Astrocyte (in vitro differentiated cells and primary cell): ENCODE results near the gene PTPRT. TPM values are rescaled to one million over a fixed set of nuclear protein-coding genes. Genes with fewer than 3 reads are reported as not detected.

ENCODE experiments used
- DNase-seq: peaks from one replicate; pipeline ENCODE4 v3.0.0-alpha.2; 2010; ENCODE audit warnings: low read depth
- FAIRE-seq: peaks from 2 replicates; lab custom pipeline; 2011; peaks lifted over from hg19 to GRCh38; lab: Jason Lieb, UNC
- H2AFZ ChIP-seq: 2 replicates; pipeline ENCODE4 v1.6.0; 2012; ENCODE audit warnings: low read depth, low read length, inconsistent platforms
- H3K27ac ChIP-seq: 2 replicates; pipeline ENCODE4 v1.5.1; 2011; ENCODE audit warnings: low read depth, low read length, inconsistent platforms
- H3K27me3 ChIP-seq: 2 replicates; pipeline ENCODE4 v1.6.0; 2011; ENCODE audit warnings: low read length, inconsistent platforms; ENCODE audit not compliant: insufficient read depth
- H3K36me3 ChIP-seq: 2 replicates; pipeline ENCODE4 v1.5.1; 2011; ENCODE audit warnings: low read length, inconsistent platforms; ENCODE audit not compliant: insufficient read depth
- H3K4me1 ChIP-seq: 2 replicates; pipeline ENCODE4 v1.5.1; 2011; ENCODE audit warnings: low read length, inconsistent platforms; ENCODE audit not compliant: insufficient read depth
- H3K4me2 ChIP-seq: 2 replicates; pipeline ENCODE4 v1.6.0; 2012; ENCODE audit warnings: low read length, inconsistent platforms
- H3K4me3 ChIP-seq: 2 replicates; pipeline ENCODE4 v1.5.1; 2011; ENCODE audit warnings: low read depth, mild to moderate bottlenecking, low read length, inconsistent platforms; ENCODE audit not compliant: insufficient read depth
- H3K79me2 ChIP-seq: 2 replicates; pipeline ENCODE4 v1.6.0; 2012; ENCODE audit warnings: mild to moderate bottlenecking, low read length, inconsistent platforms; ENCODE audit not compliant: insufficient read depth
- H3K9ac ChIP-seq: 2 replicates; pipeline ENCODE4 v1.6.0; 2012; ENCODE audit warnings: mild to moderate bottlenecking, low read length, inconsistent platforms
- H3K9me3 ChIP-seq: 2 replicates; pipeline ENCODE4 v1.5.1; 2012; ENCODE audit warnings: low read depth, mild to moderate bottlenecking, low read length, inconsistent platforms; ENCODE audit not compliant: insufficient read depth
- H4K20me1 ChIP-seq: 2 replicates; pipeline ENCODE4 v1.6.0; 2012; ENCODE audit warnings: low read length, inconsistent platforms; ENCODE audit not compliant: insufficient read depth
- H3K27ac Mint-ChIP-seq: one replicate; pipeline ENCODE4 v1.8.0; 2021; ENCODE audit warnings: mild to moderate bottlenecking, mixed read lengths; ENCODE audit not compliant: unreplicated experiment
- H3K27me3 Mint-ChIP-seq: one replicate; pipeline ENCODE4 v1.8.0; 2021; ENCODE audit warnings: low read depth, mixed read lengths; ENCODE audit not compliant: unreplicated experiment
- H3K36me3 Mint-ChIP-seq: one replicate; pipeline ENCODE4 v1.8.0; 2021; ENCODE audit warnings: low read depth, mixed read lengths; ENCODE audit not compliant: unreplicated experiment
- H3K4me1 Mint-ChIP-seq: one replicate; pipeline ENCODE4 v1.8.0; 2021; ENCODE audit warnings: low read depth, mixed read lengths; ENCODE audit not compliant: unreplicated experiment
- H3K4me3 Mint-ChIP-seq: one replicate; pipeline ENCODE4 v1.8.0; 2021; ENCODE audit warnings: mild to moderate bottlenecking, moderate library complexity, mixed read lengths; ENCODE audit not compliant: unreplicated experiment
- H3K9me3 Mint-ChIP-seq: one replicate; pipeline ENCODE4 v1.8.0; 2021; ENCODE audit warnings: mild to moderate bottlenecking, mixed read lengths; ENCODE audit not compliant: unreplicated experiment
- CTCF ChIP-seq: IDR thresholded peaks from 2 replicates; pipeline ENCODE4 v1.5.1; 2011; ENCODE audit warnings: low read depth, mild to moderate bottlenecking, inconsistent platforms, low read length, moderate library complexity; ENCODE audit not compliant: insufficient read depth
- EZH2 ChIP-seq: IDR thresholded peaks from 2 replicates; pipeline ENCODE4 v1.6.1; 2012; ENCODE audit warnings: mild to moderate bottlenecking, low read length, inconsistent platforms; ENCODE audit not compliant: insufficient read depth
- total RNA-seq: library from RNA; stranded (reverse); gene quantifications from 2 replicates; pipeline ENCODE4 v1.2.1, GENCODE V29; 2021

Gene PTPRT
- total RNA-seq, 1 donor from 2014 or later: 0.25 TPM

- H3K9ac ChIP-seq: no peak overlapping the region
- H3K4me3 ChIP-seq: no peak overlapping the region
- no peak overlapping the region for H3K4me2 ChIP-seq
- Mint-ChIP-seq H3K27me3 (peaks cover 1% of the 10 kb centered on the region), H3K4me3 (no peak overlapping the region), H3K27ac (no peak overlapping the region), H3K4me1 (peaks cover 2% of the 10 kb centered on the region), H3K9me3 (peaks cover 6% of the 10 kb centered on the region), H3K36me3 (no peaks in the 10 kb centered on the region)
- H3K9me3 ChIP-seq: peaks cover 5% of the 10 kb centered on the region
- no peak overlapping the region for H2AFZ ChIP-seq
- DNase-seq: no peak
- no peaks in the 10 kb centered on the region for H3K36me3 ChIP-seq
- H3K27me3 ChIP-seq: no peaks in the 10 kb centered on the region
- no peaks in the 10 kb centered on the region for H3K4me1 ChIP-seq
- no peaks in the 10 kb centered on the region for H3K79me2 ChIP-seq
- H3K27ac ChIP-seq: no peak overlapping the region
- H4K20me1 ChIP-seq: no peaks in the 10 kb centered on the region
- FAIRE-seq: no peak
- TF ChIP-seq EZH2 (no peak), CTCF (no peak)
These were observed 449.4 kb downstream of the PTPRT start for GRCh38 chr20:42740226-42740870.

GRCh38 chr20:42739683-42740082 is 450.0 kb downstream of the PTPRT start:
- Mint-ChIP-seq H3K27ac (no peak overlapping the region), H3K4me1 (peaks cover 2% of the 10 kb centered on the region), H3K27me3 (peaks cover 1% of the 10 kb centered on the region), H3K36me3 (no peaks in the 10 kb centered on the region), H3K9me3 (peaks cover 8% of the 10 kb centered on the region), H3K4me3 (no peak overlapping the region)
- Histone ChIP-seq H3K9me3 (peaks cover 7% of the 10 kb centered on the region), H3K36me3 (no peaks in the 10 kb centered on the region), H3K79me2 (no peaks in the 10 kb centered on the region), H4K20me1 (no peaks in the 10 kb centered on the region), H3K27ac (no peak overlapping the region), H3K4me3 (no peak overlapping the region), H3K4me2 (no peak overlapping the region), H2AFZ (no peak overlapping the region), H3K9ac (no peak overlapping the region), H3K4me1 (no peaks in the 10 kb centered on the region), H3K27me3 (no peaks in the 10 kb centered on the region)
- TF ChIP-seq EZH2 (no peak), CTCF (no peak)
- FAIRE-seq (no peak), DNase-seq (no peak)

DNA sequence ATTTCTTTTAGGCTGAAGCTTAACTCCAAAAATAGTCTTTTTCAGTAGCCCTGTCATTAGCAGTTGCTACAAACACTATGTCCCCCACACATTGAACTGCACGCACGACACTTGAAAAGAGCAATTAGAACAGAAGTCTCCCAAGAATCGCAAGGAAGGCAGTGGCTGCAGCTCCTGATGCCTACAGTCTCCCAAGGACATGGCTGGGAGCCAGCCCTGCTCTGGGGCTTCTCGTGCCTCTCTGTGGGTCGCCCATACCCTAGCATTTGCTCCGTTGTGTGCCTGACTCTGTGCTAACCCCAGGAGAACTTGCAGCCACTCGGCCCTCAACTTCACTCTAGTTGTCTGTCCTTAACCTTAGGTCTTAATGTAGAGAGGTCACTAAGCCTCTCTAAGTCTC is 454.2 kb downstream of the PTPRT start:
- Mint-ChIP-seq H3K27me3 (peaks cover 1% of the 10 kb centered on the region), H3K4me1 (no peaks in the 10 kb centered on the region), H3K4me3 (no peak overlapping the region), H3K9me3 (peaks cover 16% of the 10 kb centered on the region), H3K27ac (no peak overlapping the region), H3K36me3 (no peaks in the 10 kb centered on the region)
- Histone ChIP-seq H3K36me3 (no peaks in the 10 kb centered on the region), H3K27ac (no peak overlapping the region), H3K9me3 (peaks cover 18% of the 10 kb centered on the region), H3K4me2 (no peak overlapping the region), H3K79me2 (no peaks in the 10 kb centered on the region), H3K4me1 (no peaks in the 10 kb centered on the region), H3K27me3 (no peaks in the 10 kb centered on the region), H4K20me1 (no peaks in the 10 kb centered on the region), H2AFZ (no peak overlapping the region), H3K9ac (no peak overlapping the region), H3K4me3 (no peak overlapping the region)
- FAIRE-seq (no peak), DNase-seq (no peak)
- TF ChIP-seq CTCF (no peak), EZH2 (no peak)
